PC-9 (cell line): ENCODE measurements around the gene DRAP1. TPM values are rescaled to one million over a fixed set of nuclear protein-coding genes. Genes with fewer than 3 reads are reported as not detected.

ENCODE experiments used
- BruUV-seq: library from RNA; stranded (reverse); fragments of 400-500 nt; replicated peaks from 2 replicates; lab custom pipeline; 2021; lab: Mats Ljungman, UMichigan
- CTCF ChIA-PET: fragments of 300-600 bp; sonication (Branson Sonifier 250); formaldehyde crosslinking; loops from one replicate; lab custom pipeline; 2022; ENCODE audit warnings: antibody characterized with exemption; lab: Charles Lee
- POLR2A ChIA-PET: fragments of 300-600 bp; sonication (Branson Sonifier 250); formaldehyde crosslinking; loops from one replicate; lab custom pipeline; 2022; ENCODE audit warnings: antibody characterized with exemption; ENCODE audit not compliant: unreplicated experiment; lab: Charles Lee
- DNase-seq, 2 experiments: peaks; one replicate each; pipeline versions ENCODE4 v3.0.0 to v3.0.0-alpha.2; 2015 to 2022; ENCODE audit warnings: mixed read lengths in 1 of 2
- H2AFZ ChIP-seq: fragments of 200-600 bp; sonication (generic); 2 replicates; pipeline ENCODE4 v1.8.1; 2017; ENCODE audit warnings: antibody characterized with exemption
- H3F3A ChIP-seq: fragments of 200-600 bp; sonication (generic); 2 replicates; pipeline ENCODE4 v1.8.1; 2017; ENCODE audit warnings: antibody characterized with exemption, mild to moderate bottlenecking, low read depth; ENCODE audit not compliant: insufficient read depth
- H3K27ac ChIP-seq: fragments of 200-600 bp; sonication (generic); 2 replicates; pipeline ENCODE4 v1.6.1; 2016; ENCODE audit warnings: mixed run types
- H3K27me3 ChIP-seq: fragments of 200-600 bp; sonication (generic); 2 replicates; pipeline ENCODE4 v1.6.1; 2016; ENCODE audit warnings: low read depth, mixed run types; ENCODE audit not compliant: insufficient read depth
- H3K36me3 ChIP-seq: fragments of 200-600 bp; sonication (generic); 2 replicates; pipeline ENCODE4 v1.6.1; 2016; ENCODE audit warnings: low read depth, mixed run types
- H3K4me1 ChIP-seq: fragments of 200-600 bp; sonication (generic); replicated peaks from 2 replicates; pipeline ENCODE4 v1.6.1; 2016; ENCODE audit warnings: mixed run types; ENCODE audit not compliant: insufficient read depth
- H3K4me2 ChIP-seq: fragments of 200-600 bp; sonication (generic); 2 replicates; pipeline ENCODE4 v1.6.1; 2017; ENCODE audit warnings: mixed run types
- H3K4me3 ChIP-seq: fragments of 200-600 bp; sonication (generic); 2 replicates; pipeline ENCODE4 v1.6.1; 2016; ENCODE audit warnings: mixed run types
- H3K79me2 ChIP-seq: fragments of 200-600 bp; sonication (generic); 2 replicates; pipeline ENCODE4 v1.6.1; 2017; ENCODE audit warnings: low read depth, mixed run types
- H3K9me2 ChIP-seq: fragments of 200-600 bp; sonication (generic); 2 replicates; pipeline ENCODE4 v1.8.1; 2017; ENCODE audit warnings: mild to moderate bottlenecking; ENCODE audit not compliant: insufficient read depth
- H3K9me3 ChIP-seq: fragments of 200-600 bp; sonication (generic); 2 replicates; pipeline ENCODE4 v1.8.1; 2016; ENCODE audit warnings: low read depth; ENCODE audit not compliant: insufficient read depth
- H4K20me1 ChIP-seq: fragments of 200-600 bp; sonication (generic); 2 replicates; pipeline ENCODE4 v1.8.1; 2017; ENCODE audit not compliant: insufficient read depth
- EZH2 ChIP-seq: fragments of 200-600 bp; sonication (generic); IDR thresholded peaks from 2 replicates; pipeline ENCODE4 v1.8.0; 2017; ENCODE audit warnings: antibody characterized with exemption, low read depth
- intact Hi-C: fragments of 100-400 bp; cut with micrococcal nuclease; formaldehyde crosslinking; loops from one replicate; pipeline ENCODE4 v1.10.0; 2022; ENCODE audit not compliant: unreplicated experiment
- total RNA-seq: library from RNA; stranded (reverse); gene quantifications from 2 replicates; pipeline ENCODE4 v1.2.3, GENCODE V29; 2021
- TF ChIP-seq, protein P1 (sequence below): fragments of 200-600 bp; sonication (generic); conservative IDR thresholded peaks from 2 replicates; pipeline ENCODE4 v1.6.1; 2017; ENCODE audit warnings: mixed run types, antibody characterized with exemption, mild to moderate bottlenecking, moderate library complexity

Gene DRAP1
- total RNA-seq, 1 experiment from 2014 or later, result 220 TPM

GRCh38 chr11:65870706-65871681 is 48.2 kb upstream of the DRAP1 start:
- Histone ChIP-seq H3K4me1 (peaks cover 4% of the 10 kb centered on the region; the same call in 1 of the 2 replicates), H3K27ac (no peak overlapping the region), H3K79me2 (no peaks in the 10 kb centered on the region), H3K27me3 (no peaks in the 10 kb centered on the region), H3F3A (peaks cover 35% of the 10 kb centered on the region), H3K4me3 (no peak overlapping the region), H4K20me1 (no peaks in the 10 kb centered on the region), H3K9me3 (no peaks in the 10 kb centered on the region), H2AFZ (no peak overlapping the region), H3K9me2 (no peaks in the 10 kb centered on the region), H3K36me3 (no peaks in the 10 kb centered on the region), H3K4me2 (no peak overlapping the region)
- DNase-seq, result no peak
- no TSS peak for BruUV-seq
- ChIA-PET POLR2A (interaction anchor here (0.5 to 1.1 kb wide), 5 partner anchors 10 to 464 kb away, joined by 3 to 6 read pairs (median 4); partner anchors contain the start of gene FIBP), CTCF (interaction anchor here (1.1 kb wide), 1 partner anchor 18 kb away, joined by 4 read pairs; no protein-coding TSS in a partner anchor)
- intact Hi-C loops, result no loop called here
- TF ChIP-seq, protein P1, sequence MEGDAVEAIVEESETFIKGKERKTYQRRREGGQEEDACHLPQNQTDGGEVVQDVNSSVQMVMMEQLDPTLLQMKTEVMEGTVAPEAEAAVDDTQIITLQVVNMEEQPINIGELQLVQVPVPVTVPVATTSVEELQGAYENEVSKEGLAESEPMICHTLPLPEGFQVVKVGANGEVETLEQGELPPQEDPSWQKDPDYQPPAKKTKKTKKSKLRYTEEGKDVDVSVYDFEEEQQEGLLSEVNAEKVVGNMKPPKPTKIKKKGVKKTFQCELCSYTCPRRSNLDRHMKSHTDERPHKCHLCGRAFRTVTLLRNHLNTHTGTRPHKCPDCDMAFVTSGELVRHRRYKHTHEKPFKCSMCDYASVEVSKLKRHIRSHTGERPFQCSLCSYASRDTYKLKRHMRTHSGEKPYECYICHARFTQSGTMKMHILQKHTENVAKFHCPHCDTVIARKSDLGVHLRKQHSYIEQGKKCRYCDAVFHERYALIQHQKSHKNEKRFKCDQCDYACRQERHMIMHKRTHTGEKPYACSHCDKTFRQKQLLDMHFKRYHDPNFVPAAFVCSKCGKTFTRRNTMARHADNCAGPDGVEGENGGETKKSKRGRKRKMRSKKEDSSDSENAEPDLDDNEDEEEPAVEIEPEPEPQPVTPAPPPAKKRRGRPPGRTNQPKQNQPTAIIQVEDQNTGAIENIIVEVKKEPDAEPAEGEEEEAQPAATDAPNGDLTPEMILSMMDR, result no peak
- TF ChIP-seq EZH2, result no peak

DNA sequence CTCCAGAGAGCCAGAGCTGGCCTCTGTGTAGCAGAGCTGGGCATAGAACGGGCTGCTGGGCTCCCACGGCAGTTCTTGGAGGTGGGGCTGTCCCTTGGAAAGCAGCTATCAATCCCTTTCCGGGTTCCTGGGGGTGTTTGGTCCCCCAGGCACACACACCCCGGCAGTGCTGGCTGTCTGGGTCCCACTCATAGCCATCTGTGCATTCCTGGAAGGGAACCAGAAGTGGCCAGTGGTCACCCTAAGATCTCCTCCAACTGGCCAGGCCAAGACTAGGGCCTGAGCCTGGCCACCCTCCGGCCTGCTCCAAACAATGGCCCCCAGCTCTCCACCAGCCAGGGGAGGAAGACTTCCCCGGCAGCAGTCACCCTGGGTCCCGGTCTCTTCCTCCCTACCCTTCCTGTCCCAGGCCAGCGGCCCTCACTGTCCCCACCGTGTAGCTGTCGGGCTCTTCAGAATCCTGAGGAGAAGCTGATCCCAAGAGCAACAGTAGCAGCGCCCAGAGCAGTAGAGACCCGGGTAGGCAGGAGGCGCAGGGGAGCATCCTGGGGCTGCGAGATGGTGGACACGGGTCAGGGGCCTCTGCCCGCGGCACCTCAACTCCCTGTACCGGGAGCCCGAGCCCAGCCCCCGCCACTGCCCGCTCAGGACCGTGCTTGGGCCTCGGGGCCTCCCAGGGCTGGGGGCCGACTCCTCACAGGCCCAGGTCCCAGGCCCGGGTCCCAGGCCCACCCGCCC is 47.2 kb upstream of the DRAP1 start:
- H3K4me3 ChIP-seq, result no peak overlapping the region
- H3K4me1 ChIP-seq, result peaks cover 4% of the 10 kb centered on the region; the same call in 1 of the 2 replicates
- BruUV-seq, result no TSS peak
- H3K9me2 ChIP-seq, result no peaks in the 10 kb centered on the region
- H2AFZ ChIP-seq, result no peak overlapping the region
- intact Hi-C loops, result no loop called here
- H3K9me3 ChIP-seq, result no peaks in the 10 kb centered on the region
- no peaks in the 10 kb centered on the region for H3K36me3 ChIP-seq
- ChIA-PET CTCF (interaction anchor here (0.5 to 1.1 kb wide), 3 partner anchors 11 to 191 kb away, joined by 3 to 7 read pairs (median 4); no protein-coding TSS in a partner anchor), POLR2A (interaction anchor here (0.6 to 1.1 kb wide), 4 partner anchors 13 to 465 kb away, joined by 3 to 5 read pairs (median 4); partner anchors contain the start of genes BANF1 and ZNRD2)
- no peaks in the 10 kb centered on the region for H3K27me3 ChIP-seq
- no peaks in the 10 kb centered on the region for H4K20me1 ChIP-seq
- TF ChIP-seq, protein P1, result no peak
- no peak for TF ChIP-seq EZH2
- H3K4me2 ChIP-seq, result no peak overlapping the region
- H3K79me2 ChIP-seq, result no peaks in the 10 kb centered on the region
- no peak for DNase-seq
- H3K27ac ChIP-seq, result no peak overlapping the region
- peaks cover 31% of the 10 kb centered on the region for H3F3A ChIP-seq
